SK-N-SH (cell line): Measurements from ENCODE around the gene KCNIP4. TPM values are rescaled to one million over a fixed set of nuclear protein-coding genes. Genes with fewer than 3 reads are reported as not detected.

Experiments
- CTCF ChIA-PET: fragments of 300-600, 350-600 bp; formaldehyde crosslinking; extraction: SDS; loops from one replicate; lab custom pipeline; 2021; lab: Yijun Ruan, JAX
- POLR2A ChIA-PET: fragments of 350-600 bp; sonication (Branson Sonifier 250); formaldehyde crosslinking; extraction: SDS; loops from one replicate; lab custom pipeline; 2020; ENCODE audit warnings: antibody characterized with exemption, inconsistent platforms; lab: Yijun Ruan, JAX
- DNase-seq: peaks from one replicate; pipeline ENCODE4 v3.0.0; 2012
- H2AFZ ChIP-seq: fragments of 200-600 bp; sonication (generic); 2 replicates; pipeline ENCODE4 v1.8.1; 2016; ENCODE audit warnings: antibody characterized with exemption, mild to moderate bottlenecking, low read depth
- H3F3A ChIP-seq: fragments of 200-600 bp; sonication (generic); replicated peaks from 2 replicates; pipeline ENCODE3; 2016; ENCODE audit warnings: antibody characterized with exemption, mild to moderate bottlenecking; ENCODE audit not compliant: insufficient read depth
- H3K27ac ChIP-seq, 2 experiments: fragments of 200-500 bp in 1 of 2; fragments of 200-600 bp in 1 of 2; sonication (Bioruptor generic) in 1 of 2; sonication (generic), shearing (Covaris generic) in 1 of 2; 2 replicates each; pipeline versions ENCODE4 v1.5.1 to v1.6.1; 2014 to 2016; ENCODE audit warnings: low read depth in 2 of 2, inconsistent platforms in 1 of 2, low read length in 1 of 2, mild to moderate bottlenecking in 1 of 2, mixed read lengths in 1 of 2
- H3K27me3 ChIP-seq: fragments of 200-600 bp; sonication (generic), shearing (Covaris generic); 2 replicates; pipeline ENCODE4 v1.6.1; 2016; ENCODE audit warnings: mixed run types; ENCODE audit not compliant: insufficient read depth
- H3K36me3 ChIP-seq, 2 experiments: fragments of 200-500 bp in 1 of 2; fragments of 200-600 bp in 1 of 2; sonication (Bioruptor generic) in 1 of 2; sonication (generic) in 1 of 2; replicated peaks in 1 of 2; 2 replicates each; pipeline versions ENCODE3 to v1.5.1; 2014 to 2016; ENCODE audit warnings: low read length in 1 of 2, mild to moderate bottlenecking in 1 of 2; ENCODE audit not compliant: insufficient read depth in 2 of 2, control insufficient read depth in 1 of 2
- H3K4me1 ChIP-seq, 2 experiments: fragments of 200-500 bp in 1 of 2; fragments of 200-600 bp in 1 of 2; sonication (Bioruptor generic) in 1 of 2; sonication (generic), shearing (Covaris generic) in 1 of 2; 2 replicates each; pipeline versions ENCODE4 v1.5.1 to v1.6.1; 2014 to 2016; ENCODE audit warnings: low read depth in 1 of 2, low read length in 1 of 2, mixed run types in 1 of 2; ENCODE audit not compliant: insufficient read depth in 2 of 2, control insufficient read depth in 1 of 2
- H3K4me2 ChIP-seq: fragments of 200-600 bp; sonication (generic), shearing (Covaris generic); 2 replicates; pipeline ENCODE4 v1.6.1; 2017; ENCODE audit warnings: mixed run types
- H3K4me3 ChIP-seq, 2 experiments: fragments of 200-500 bp in 1 of 2; fragments of 200-600 bp in 1 of 2; sonication (Bioruptor generic) in 1 of 2; sonication (generic), shearing (Covaris generic) in 1 of 2; 2 replicates each; pipeline versions ENCODE4 v1.5.1 to v1.8.1; 2014 to 2016; ENCODE audit warnings: low read depth in 2 of 2, inconsistent platforms in 1 of 2, low read length in 1 of 2, mild to moderate bottlenecking in 1 of 2, mixed read lengths in 1 of 2, moderate library complexity in 1 of 2
- H3K79me2 ChIP-seq: fragments of 200-600 bp; sonication (generic); 2 replicates; pipeline ENCODE4 v1.8.1; 2017; ENCODE audit warnings: mild to moderate bottlenecking; ENCODE audit not compliant: insufficient read depth
- H3K9ac ChIP-seq: fragments of 200-600 bp; sonication (generic); 2 replicates; pipeline ENCODE4 v1.6.1; 2017; ENCODE audit warnings: mixed run types
- H3K9me2 ChIP-seq: fragments of 200-600 bp; sonication (generic); 2 replicates; pipeline ENCODE4 v1.6.1; 2017; ENCODE audit warnings: mixed run types
- H3K9me3 ChIP-seq: fragments of 200-600 bp; sonication (generic); 2 replicates; pipeline ENCODE4 v1.6.1; 2017; ENCODE audit warnings: mixed run types, mild to moderate bottlenecking, moderate library complexity
- H4K20me1 ChIP-seq: fragments of 200-600 bp; sonication (generic); 2 replicates; pipeline ENCODE4 v1.6.1; 2017; ENCODE audit warnings: mild to moderate bottlenecking, mixed run types; ENCODE audit not compliant: insufficient read depth
- CHD2 ChIP-seq: fragments of 150-350 bp; IDR thresholded peaks from 2 replicates; pipeline ENCODE4 v1.6.1; 2018; ENCODE audit warnings: low read length; ENCODE audit not compliant: partially characterized antibody
- EZH2phosphoT487 ChIP-seq: fragments of 200-600 bp; sonication (generic); IDR thresholded peaks from 2 replicates; pipeline ENCODE4 v1.6.1; 2017; ENCODE audit warnings: low read depth, mixed run types, mild to moderate bottlenecking, antibody characterized with exemption, moderate library complexity, borderline replicate concordance
- GABPA ChIP-seq: IDR thresholded peaks from 2 replicates; pipeline ENCODE4 v1.4.0; 2012; ENCODE audit warnings: low read depth, mild to moderate bottlenecking
- MEF2A ChIP-seq: IDR thresholded peaks from 2 replicates; pipeline ENCODE4 v1.4.0; 2012; ENCODE audit warnings: low read depth, borderline replicate concordance
- MXI1 ChIP-seq: IDR thresholded peaks from 2 replicates; pipeline ENCODE4 v1.6.1; 2012; ENCODE audit warnings: mild to moderate bottlenecking, low read depth, low read length, improper control_type of control experiment
- RXRA ChIP-seq: IDR thresholded peaks from 2 replicates; pipeline ENCODE4 v1.4.0; 2012; ENCODE audit warnings: low read depth, mild to moderate bottlenecking, borderline replicate concordance
- SIN3A ChIP-seq: IDR thresholded peaks from 2 replicates; pipeline ENCODE4 v1.6.1; 2012; ENCODE audit warnings: low read depth, mild to moderate bottlenecking, low read length, moderate library complexity, borderline replicate concordance
- USF2 ChIP-seq: fragments of 150-350 bp; IDR thresholded peaks from 2 replicates; pipeline ENCODE4 v1.6.1; 2017; ENCODE audit warnings: antibody characterized with exemption, low read length, low read depth, borderline replicate concordance
- YY1 ChIP-seq: IDR thresholded peaks from 2 replicates; pipeline ENCODE4 v1.4.0; 2012; ENCODE audit warnings: low read depth, mild to moderate bottlenecking
- WGBS: methylation state at CpG from one replicate; pipeline ENCODE4 v1.1.6; 2017; ENCODE audit warnings: low lambda C conversion rate; 5-methylcytosine and 5-hydroxymethylcytosine counted together
- polyA plus RNA-seq, 3 experiments: library from polyadenylated mRNA; depleted of rRNA; stranded (reverse); fragments of >200 nt; gene quantifications; 2 replicates each; pipeline ENCODE4 v1.2.3, GENCODE V29; 2012
- TF ChIP-seq, protein P1 (sequence below): IDR thresholded peaks from 2 replicates; pipeline ENCODE4 v1.4.0; 2012; ENCODE audit warnings: low read depth, borderline replicate concordance
- TF ChIP-seq, protein P2 (sequence below): IDR thresholded peaks from 2 replicates; pipeline ENCODE4 v1.6.1; 2012; ENCODE audit warnings: mild to moderate bottlenecking, low read depth, low read length, moderate library complexity
- TF ChIP-seq, protein P3 (sequence below): IDR thresholded peaks from 2 replicates; pipeline ENCODE4; 2012

Gene KCNIP4
- polyA plus RNA-seq, 1 of the 3 experiments (the other 2 are of a cell fraction) = 0.18 TPM

DNA sequence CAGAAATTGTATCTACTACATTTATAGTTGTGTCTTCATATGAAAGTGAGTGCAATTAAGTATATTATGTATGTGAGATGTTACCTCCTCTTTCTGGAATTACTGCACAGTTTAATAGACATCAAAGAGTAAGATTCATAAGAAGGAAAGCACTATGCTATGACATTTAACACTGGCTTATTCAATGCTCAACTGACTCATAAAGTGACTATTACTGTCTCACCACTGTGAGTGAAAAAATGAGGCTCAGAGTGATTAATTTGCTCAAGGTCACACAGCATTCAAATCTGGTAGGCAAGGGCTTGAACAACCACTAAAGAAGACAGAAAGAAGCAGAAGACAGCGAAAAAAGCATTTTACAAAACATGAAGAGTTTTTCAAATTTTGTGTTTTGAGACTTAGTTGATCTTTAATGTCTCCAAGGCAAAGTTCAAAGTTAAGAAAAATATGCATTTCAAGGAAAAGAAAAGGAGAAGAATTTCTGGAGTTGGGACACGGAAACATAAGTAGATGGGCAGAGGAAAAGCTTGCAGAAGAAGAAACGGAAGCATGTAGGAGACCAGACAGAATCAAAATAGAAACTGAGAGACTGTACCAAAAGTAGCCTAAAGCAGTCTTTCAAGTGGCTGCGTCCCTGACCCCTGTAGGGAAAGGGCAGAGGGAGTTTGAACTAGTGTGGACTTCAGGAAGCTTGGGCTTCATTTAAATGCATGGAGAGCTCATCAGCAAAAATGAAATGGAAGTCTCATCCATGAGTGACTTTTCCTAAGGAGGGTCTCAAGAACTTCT lies 66.3 kb downstream of the KCNIP4 start:
- no peak overlapping the region for H3K4me2 ChIP-seq
- peaks cover 10% of the 10 kb centered on the region for H3F3A ChIP-seq
- TF ChIP-seq RXRA = no peak
- no peak for TF ChIP-seq MXI1
- TF ChIP-seq, protein P1, sequence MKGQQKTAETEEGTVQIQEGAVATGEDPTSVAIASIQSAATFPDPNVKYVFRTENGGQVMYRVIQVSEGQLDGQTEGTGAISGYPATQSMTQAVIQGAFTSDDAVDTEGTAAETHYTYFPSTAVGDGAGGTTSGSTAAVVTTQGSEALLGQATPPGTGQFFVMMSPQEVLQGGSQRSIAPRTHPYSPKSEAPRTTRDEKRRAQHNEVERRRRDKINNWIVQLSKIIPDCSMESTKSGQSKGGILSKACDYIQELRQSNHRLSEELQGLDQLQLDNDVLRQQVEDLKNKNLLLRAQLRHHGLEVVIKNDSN = no peak
- TF ChIP-seq, protein P2, sequence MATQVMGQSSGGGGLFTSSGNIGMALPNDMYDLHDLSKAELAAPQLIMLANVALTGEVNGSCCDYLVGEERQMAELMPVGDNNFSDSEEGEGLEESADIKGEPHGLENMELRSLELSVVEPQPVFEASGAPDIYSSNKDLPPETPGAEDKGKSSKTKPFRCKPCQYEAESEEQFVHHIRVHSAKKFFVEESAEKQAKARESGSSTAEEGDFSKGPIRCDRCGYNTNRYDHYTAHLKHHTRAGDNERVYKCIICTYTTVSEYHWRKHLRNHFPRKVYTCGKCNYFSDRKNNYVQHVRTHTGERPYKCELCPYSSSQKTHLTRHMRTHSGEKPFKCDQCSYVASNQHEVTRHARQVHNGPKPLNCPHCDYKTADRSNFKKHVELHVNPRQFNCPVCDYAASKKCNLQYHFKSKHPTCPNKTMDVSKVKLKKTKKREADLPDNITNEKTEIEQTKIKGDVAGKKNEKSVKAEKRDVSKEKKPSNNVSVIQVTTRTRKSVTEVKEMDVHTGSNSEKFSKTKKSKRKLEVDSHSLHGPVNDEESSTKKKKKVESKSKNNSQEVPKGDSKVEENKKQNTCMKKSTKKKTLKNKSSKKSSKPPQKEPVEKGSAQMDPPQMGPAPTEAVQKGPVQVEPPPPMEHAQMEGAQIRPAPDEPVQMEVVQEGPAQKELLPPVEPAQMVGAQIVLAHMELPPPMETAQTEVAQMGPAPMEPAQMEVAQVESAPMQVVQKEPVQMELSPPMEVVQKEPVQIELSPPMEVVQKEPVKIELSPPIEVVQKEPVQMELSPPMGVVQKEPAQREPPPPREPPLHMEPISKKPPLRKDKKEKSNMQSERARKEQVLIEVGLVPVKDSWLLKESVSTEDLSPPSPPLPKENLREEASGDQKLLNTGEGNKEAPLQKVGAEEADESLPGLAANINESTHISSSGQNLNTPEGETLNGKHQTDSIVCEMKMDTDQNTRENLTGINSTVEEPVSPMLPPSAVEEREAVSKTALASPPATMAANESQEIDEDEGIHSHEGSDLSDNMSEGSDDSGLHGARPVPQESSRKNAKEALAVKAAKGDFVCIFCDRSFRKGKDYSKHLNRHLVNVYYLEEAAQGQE = no peak
- TF ChIP-seq EZH2phosphoT487 = no peak
- no peak for TF ChIP-seq YY1
- TF ChIP-seq MEF2A = no peak
- TF ChIP-seq GABPA = no peak
- TF ChIP-seq, protein P3, sequence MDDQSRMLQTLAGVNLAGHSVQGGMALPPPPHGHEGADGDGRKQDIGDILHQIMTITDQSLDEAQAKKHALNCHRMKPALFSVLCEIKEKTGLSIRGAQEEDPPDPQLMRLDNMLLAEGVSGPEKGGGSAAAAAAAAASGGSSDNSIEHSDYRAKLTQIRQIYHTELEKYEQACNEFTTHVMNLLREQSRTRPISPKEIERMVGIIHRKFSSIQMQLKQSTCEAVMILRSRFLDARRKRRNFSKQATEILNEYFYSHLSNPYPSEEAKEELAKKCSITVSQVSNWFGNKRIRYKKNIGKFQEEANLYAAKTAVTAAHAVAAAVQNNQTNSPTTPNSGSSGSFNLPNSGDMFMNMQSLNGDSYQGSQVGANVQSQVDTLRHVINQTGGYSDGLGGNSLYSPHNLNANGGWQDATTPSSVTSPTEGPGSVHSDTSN = no peak
- TF ChIP-seq SIN3A = no peak
- TF ChIP-seq USF2 = no peak
- TF ChIP-seq CHD2 = no peak
- H4K20me1 ChIP-seq = no peaks in the 10 kb centered on the region
- H3K9me3 ChIP-seq = no peaks in the 10 kb centered on the region
- no peaks in the 10 kb centered on the region; a peak in 1 of 4 replicates for H3K4me1 ChIP-seq
- 27% methylated on average over 4 of the region's 4 CpGs for whole genome bisulfite sequencing
- no peak for DNase-seq
- H3K4me3 ChIP-seq = no peak overlapping the region
- no peaks in the 10 kb centered on the region for H3K27me3 ChIP-seq
- ChIA-PET POLR2A (no interaction called here), CTCF (interaction anchor here (0.6 kb wide), 1 partner anchor 93 kb away, joined by 3 read pairs; no protein-coding TSS in a partner anchor)
- no peak overlapping the region for H2AFZ ChIP-seq
- H3K79me2 ChIP-seq = no peaks in the 10 kb centered on the region
- no peaks in the 10 kb centered on the region for H3K36me3 ChIP-seq
- H3K9ac ChIP-seq = no peak overlapping the region
- H3K9me2 ChIP-seq = no peaks in the 10 kb centered on the region
- H3K27ac ChIP-seq = no peak overlapping the region
